ENCODE measurements around the gene NPAP1. TPM values are rescaled to one million over a fixed set of nuclear protein-coding genes. Genes with fewer than 3 reads are reported as not detected.

The NPAP1 gene, protein sequence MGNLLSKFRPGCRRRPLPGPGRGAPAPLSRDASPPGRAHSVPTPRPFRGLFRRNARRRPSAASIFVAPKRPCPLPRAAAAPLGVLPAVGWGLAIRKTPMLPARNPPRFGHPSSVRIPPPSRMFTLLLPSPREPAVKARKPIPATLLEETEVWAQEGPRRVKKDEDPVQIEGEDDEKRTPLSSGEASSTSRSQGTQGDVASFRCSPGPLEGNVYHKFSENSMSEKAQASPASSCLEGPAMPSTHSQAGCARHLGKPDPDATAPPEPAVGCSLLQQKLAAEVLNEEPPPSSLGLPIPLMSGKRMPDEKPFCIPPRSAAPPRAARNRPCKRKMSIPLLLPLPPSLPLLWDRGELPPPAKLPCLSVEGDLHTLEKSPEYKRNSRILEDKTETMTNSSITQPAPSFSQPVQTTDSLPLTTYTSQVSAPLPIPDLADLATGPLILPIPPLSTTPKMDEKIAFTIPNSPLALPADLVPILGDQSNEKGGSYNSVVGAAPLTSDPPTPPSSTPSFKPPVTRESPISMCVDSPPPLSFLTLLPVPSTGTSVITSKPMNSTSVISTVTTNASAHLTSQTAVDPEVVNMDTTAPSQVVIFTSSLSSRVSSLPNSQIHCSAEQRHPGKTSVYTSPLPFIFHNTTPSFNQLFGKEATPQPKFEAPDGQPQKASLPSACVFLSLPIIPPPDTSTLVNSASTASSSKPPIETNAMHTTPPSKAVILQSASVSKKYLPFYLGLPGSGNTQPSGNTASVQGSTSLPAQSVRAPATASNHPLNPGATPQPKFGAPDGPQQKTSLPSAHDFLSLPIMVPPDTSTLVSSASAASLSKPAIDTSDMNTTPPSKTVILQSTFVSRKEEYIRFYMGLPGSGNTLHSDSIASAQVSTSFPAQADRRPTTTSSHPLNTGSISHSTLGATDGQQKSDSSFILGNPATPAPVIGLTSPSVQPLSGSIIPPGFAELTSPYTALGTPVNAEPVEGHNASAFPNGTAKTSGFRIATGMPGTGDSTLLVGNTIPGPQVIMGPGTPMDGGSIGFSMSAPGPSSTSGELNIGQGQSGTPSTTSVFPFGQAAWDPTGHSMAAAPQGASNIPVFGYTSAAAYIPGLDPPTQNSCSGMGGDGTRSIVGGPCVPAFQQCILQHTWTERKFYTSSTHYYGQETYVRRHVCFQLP
- not detected for total RNA-seq

DNA sequence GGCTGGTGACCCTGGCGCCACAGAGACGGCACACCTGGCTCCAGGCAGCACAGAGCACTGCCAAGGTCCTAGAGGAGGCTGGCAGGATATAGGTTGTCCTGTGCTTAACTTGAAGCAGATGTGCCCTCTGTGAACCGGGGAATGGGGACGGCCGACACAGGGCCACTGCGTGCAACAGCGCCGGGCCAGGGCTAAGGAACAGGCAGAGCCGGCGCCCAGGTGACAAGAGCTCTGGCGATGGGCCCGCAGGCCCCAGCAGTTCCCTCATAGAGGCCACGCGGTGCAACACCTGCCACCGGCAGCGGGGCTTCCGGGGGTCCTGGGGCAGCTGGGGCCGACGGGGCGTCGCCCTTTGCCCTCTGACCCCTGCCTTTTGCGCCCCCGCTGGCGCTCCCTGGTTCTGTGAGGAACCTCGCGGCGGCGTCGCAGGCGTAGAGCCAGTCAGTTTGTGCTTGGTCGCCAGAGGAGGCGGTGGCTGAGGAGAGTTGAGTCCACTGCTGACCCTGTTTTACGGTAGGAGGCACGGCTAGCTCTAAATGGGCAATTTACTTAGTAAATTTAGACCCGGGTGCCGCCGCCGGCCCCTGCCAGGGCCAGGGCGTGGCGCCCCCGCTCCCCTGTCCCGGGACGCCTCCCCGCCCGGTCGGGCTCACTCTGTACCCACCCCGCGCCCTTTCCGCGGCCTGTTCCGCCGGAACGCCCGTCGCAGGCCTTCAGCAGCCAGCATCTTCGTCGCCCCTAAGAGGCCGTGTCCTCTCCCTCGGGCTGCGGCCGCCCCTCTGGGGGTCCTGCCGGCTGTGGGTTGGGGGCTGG is at the start of gene NPAP1:
Gene NPAP1, plus strand, starts transcription at position 444 of the 813 bp plus-strand sequence. Its CDS starts 93 bp downstream, at position 537.
- TF ChIP-seq, protein P1, sequence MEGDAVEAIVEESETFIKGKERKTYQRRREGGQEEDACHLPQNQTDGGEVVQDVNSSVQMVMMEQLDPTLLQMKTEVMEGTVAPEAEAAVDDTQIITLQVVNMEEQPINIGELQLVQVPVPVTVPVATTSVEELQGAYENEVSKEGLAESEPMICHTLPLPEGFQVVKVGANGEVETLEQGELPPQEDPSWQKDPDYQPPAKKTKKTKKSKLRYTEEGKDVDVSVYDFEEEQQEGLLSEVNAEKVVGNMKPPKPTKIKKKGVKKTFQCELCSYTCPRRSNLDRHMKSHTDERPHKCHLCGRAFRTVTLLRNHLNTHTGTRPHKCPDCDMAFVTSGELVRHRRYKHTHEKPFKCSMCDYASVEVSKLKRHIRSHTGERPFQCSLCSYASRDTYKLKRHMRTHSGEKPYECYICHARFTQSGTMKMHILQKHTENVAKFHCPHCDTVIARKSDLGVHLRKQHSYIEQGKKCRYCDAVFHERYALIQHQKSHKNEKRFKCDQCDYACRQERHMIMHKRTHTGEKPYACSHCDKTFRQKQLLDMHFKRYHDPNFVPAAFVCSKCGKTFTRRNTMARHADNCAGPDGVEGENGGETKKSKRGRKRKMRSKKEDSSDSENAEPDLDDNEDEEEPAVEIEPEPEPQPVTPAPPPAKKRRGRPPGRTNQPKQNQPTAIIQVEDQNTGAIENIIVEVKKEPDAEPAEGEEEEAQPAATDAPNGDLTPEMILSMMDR (IDR thresholded peaks at IDR 0.05; ENCODE audit: low read depth), result no peak

DNA sequence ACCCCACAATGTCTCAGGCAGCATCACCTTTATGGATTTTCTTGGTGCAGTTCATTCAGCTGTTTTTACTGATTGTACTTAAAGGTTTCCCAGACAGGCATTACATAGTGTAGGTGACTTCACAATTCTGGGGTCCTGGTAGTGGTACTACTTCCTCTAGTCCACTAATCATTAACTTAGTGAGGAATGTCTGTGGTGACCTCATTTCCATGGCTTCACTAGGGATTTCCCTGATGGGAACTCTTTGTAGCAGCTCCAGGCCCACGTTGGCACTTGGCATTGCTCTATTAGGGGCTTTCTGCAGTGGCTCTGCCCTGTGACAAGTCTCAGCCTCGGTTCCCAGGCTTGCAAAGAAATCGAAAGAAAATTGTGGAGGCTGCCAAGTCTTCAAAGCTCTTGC is 48.1 kb upstream of the NPAP1 start:
- TF ChIP-seq, protein P1 (IDR thresholded peaks at IDR 0.05; ENCODE audit: low read depth), result no peak

DNA sequence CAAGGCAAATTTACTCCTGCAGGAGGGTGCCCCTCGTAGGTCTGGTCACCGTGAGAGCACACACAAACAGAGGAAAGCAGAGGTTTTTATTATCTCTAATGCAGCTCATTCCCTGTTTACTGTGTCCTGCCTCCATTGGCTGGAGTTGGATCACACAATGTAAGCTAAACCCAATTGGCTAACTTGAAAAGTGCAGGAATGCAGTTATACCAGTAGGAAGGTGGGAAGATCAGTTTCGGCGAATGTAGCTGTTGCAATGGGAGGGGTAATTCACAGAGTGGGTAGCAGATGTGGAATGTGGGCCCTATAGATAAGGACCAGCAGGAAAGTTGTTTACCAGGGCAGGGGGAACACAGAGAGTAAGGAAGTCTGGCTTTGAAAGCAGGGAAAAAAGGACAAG is 42.5 kb upstream of the NPAP1 start:
- TF ChIP-seq, protein P1 (IDR thresholded peaks at IDR 0.05; ENCODE audit: low read depth), result no peak

DNA sequence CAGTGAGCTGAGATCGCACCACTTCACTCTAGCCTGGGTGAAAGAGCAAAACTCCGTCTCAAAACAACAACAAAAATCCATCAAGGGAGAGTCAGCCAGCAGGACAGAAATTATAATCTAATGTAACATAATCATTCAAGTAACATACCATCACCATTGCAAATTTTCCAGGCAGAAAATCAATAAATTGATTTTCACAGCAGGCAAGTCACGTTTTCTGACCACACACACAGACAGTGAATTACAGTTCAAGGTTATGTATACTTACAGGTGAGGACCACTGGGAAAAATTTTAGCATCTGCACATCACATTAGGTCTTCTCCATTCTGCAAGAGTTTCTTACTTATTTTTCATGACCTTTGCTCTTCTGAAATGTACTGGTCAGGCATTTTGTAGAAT is 29.9 kb upstream of the NPAP1 start:
- TF ChIP-seq, protein P1 (IDR thresholded peaks at IDR 0.05; ENCODE audit: low read depth), result no peak

DNA sequence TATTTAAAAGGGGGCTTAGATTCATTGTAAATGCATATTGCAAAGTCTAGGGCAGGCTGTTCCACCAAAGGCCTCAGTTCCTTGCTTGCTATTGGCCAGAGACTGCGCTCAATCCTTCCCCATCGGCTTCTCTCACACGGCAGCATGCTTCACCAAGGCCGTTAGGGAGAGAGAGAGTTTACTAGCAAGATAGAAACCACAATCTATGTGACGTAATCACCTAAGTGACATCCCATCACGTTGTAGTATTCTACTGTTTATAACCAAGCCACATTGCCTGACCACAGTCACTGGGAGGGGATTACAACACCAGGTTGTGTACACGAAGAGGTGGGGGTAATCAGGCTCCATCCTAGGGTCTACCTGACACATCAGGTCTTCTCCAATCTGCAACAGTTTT is 16.0 kb upstream of the NPAP1 start:
- TF ChIP-seq, protein P1 (IDR thresholded peaks at IDR 0.05; ENCODE audit: low read depth), result no peak

DNA sequence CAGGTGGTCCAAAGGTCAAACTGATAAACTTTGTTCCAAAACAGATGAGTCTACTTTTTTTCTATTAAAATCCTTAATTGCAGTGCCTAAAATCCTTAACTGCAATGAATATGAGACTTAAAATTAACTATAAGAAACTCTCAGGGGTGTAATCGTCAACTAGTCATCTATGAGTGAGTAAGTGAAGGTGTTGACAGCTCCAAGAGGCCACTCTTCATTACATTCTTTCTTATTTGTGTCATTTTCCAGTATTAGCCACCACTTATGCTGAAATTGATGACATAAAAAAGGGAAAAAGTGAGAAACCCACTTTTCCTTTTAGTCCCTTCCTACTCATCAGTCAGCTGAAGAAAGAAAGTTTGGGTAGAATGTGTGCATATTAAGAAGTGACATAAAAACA is 12.6 kb upstream of the NPAP1 start:
- TF ChIP-seq, protein P1 (IDR thresholded peaks at IDR 0.05; ENCODE audit: low read depth), result no peak

Measured in subcutaneous adipose tissue (tissue), 4 donors.